Trophoblast cell (in vitro differentiated cells and primary cell): Measurements from ENCODE around the gene TMEM231. TPM values are rescaled to one million over a fixed set of nuclear protein-coding genes. Genes with fewer than 3 reads are reported as not detected.

Source experiments
- DNase-seq, 2 donors: peaks; one replicate each; pipeline ENCODE4 v3.0.0-alpha.2; 2016
- H2AFZ ChIP-seq: 2 replicates; pipeline ENCODE4 v1.6.1; 2013; ENCODE audit warnings: low read length, moderate library complexity, mild to moderate bottlenecking; ENCODE audit not compliant: insufficient read depth, poor library complexity
- H2AK5ac ChIP-seq: 2 replicates; pipeline ENCODE4 v1.6.1; 2013; ENCODE audit warnings: mild to moderate bottlenecking, low read length
- H2BK120ac ChIP-seq: 2 replicates; pipeline ENCODE4 v1.6.1; 2013; ENCODE audit warnings: low read length, mild to moderate bottlenecking, moderate library complexity; ENCODE audit not compliant: insufficient read depth, poor library complexity
- H2BK12ac ChIP-seq: 2 replicates; pipeline ENCODE4 v1.6.1; 2013; ENCODE audit warnings: mild to moderate bottlenecking, low read length, moderate library complexity
- H2BK5ac ChIP-seq: 2 replicates; pipeline ENCODE4 v1.6.1; 2013; ENCODE audit warnings: low read length, low read depth, moderate library complexity, mild to moderate bottlenecking; ENCODE audit not compliant: poor library complexity
- H3K14ac ChIP-seq: 2 replicates; pipeline ENCODE4 v1.6.1; 2013; ENCODE audit warnings: mild to moderate bottlenecking, low read length
- H3K18ac ChIP-seq: 2 replicates; pipeline ENCODE4 v1.6.1; 2013; ENCODE audit warnings: mild to moderate bottlenecking, low read length
- H3K23ac ChIP-seq: 2 replicates; pipeline ENCODE4 v1.6.1; 2013; ENCODE audit warnings: low read length
- H3K27ac ChIP-seq: 2 replicates; pipeline ENCODE4 v1.5.1; 2013; ENCODE audit warnings: low read depth, mild to moderate bottlenecking, inconsistent platforms, low read length, moderate library complexity
- H3K27me3 ChIP-seq: 2 replicates; pipeline ENCODE4 v1.6.1; 2013; ENCODE audit warnings: inconsistent platforms, mild to moderate bottlenecking, low read length, moderate library complexity; ENCODE audit not compliant: insufficient read depth
- H3K36me3 ChIP-seq, 2 experiments: 1 replicate in 1 of 2; 2 replicates in 1 of 2; pipeline ENCODE4 v1.6.1; 2013; ENCODE audit warnings: low read length in 2 of 2, mild to moderate bottlenecking in 2 of 2, moderate library complexity in 1 of 2; ENCODE audit not compliant: insufficient read depth in 2 of 2, control insufficient read depth in 1 of 2
- H3K4ac ChIP-seq: 2 replicates; pipeline ENCODE4 v1.6.1; 2013; ENCODE audit warnings: low read depth, mild to moderate bottlenecking, low read length, moderate library complexity
- H3K4me1 ChIP-seq, 2 experiments: 1 replicate in 1 of 2; 2 replicates in 1 of 2; pipeline ENCODE4 v1.6.1; 2013; ENCODE audit warnings: low read length in 2 of 2, mild to moderate bottlenecking in 2 of 2, moderate library complexity in 1 of 2; ENCODE audit not compliant: insufficient read depth in 2 of 2, control insufficient read depth in 1 of 2
- H3K4me2 ChIP-seq: 2 replicates; pipeline ENCODE4 v1.6.1; 2013; ENCODE audit warnings: inconsistent platforms, mild to moderate bottlenecking, low read length, moderate library complexity
- H3K4me3 ChIP-seq: 2 replicates; pipeline ENCODE4 v1.5.1; 2013; ENCODE audit warnings: mild to moderate bottlenecking, low read depth, low read length, inconsistent platforms
- H3K79me1 ChIP-seq: one replicate; pipeline ENCODE4 v1.6.1; 2013; ENCODE audit warnings: low read length
- H3K79me2 ChIP-seq: 2 replicates; pipeline ENCODE4 v1.6.1; 2013; ENCODE audit warnings: low read length, mild to moderate bottlenecking; ENCODE audit not compliant: control insufficient read depth, insufficient read depth, poor library complexity
- H3K9ac ChIP-seq: 2 replicates; pipeline ENCODE4 v1.6.1; 2013; ENCODE audit warnings: mild to moderate bottlenecking, low read length
- H3K9me3 ChIP-seq: 2 replicates; pipeline ENCODE4 v1.6.1; 2013; ENCODE audit warnings: low read depth, mild to moderate bottlenecking, control low read depth, inconsistent platforms, low read length; ENCODE audit not compliant: insufficient read depth
- H4K12ac ChIP-seq: 2 replicates; pipeline ENCODE4 v1.6.1; 2013; ENCODE audit warnings: low read depth, mild to moderate bottlenecking, low read length, moderate library complexity
- H4K8ac ChIP-seq: 2 replicates; pipeline ENCODE4 v1.6.1; 2013; ENCODE audit warnings: low read depth, mild to moderate bottlenecking, low read length, moderate library complexity
- H4K91ac ChIP-seq: one replicate; pipeline ENCODE4 v1.6.1; 2013; ENCODE audit warnings: low read depth, mild to moderate bottlenecking, low read length, moderate library complexity
- WGBS: extraction: QIAGEN DNeasy Blood & Tissue Kit; methylation state at CpG from one replicate; pipeline ENCODE4 v1.1.7; 2013; ENCODE audit warnings: missing lambda C conversion rate; ENCODE audit not compliant: insufficient read length, insufficient coverage; ENCODE audit errors: extremely low coverage; 5-methylcytosine and 5-hydroxymethylcytosine counted together
- polyA plus RNA-seq: library from polyadenylated mRNA; stranded (reverse); fragments of 200-250 nt; gene quantifications from 2 replicates; pipeline ENCODE4 v1.2.3, GENCODE V29; 2013

The TMEM231 gene
- 3.9 and 4.0 TPM in 2 replicates for polyA plus RNA-seq

- no peak within 1 kb of the TSS for H3K4ac ChIP-seq
- peak within 1 kb of the TSS; percentile 1 for H3K9ac ChIP-seq
- peak within 1 kb of the TSS; percentile 95 for H3K4me2 ChIP-seq
- no peaks in the 10 kb centered on the region for H3K79me2 ChIP-seq
- H3K9me3 ChIP-seq: no peaks in the 10 kb centered on the region
- H3K27ac ChIP-seq: no peak within 1 kb of the TSS
- peak within 1 kb of the TSS; percentile 72 for H2BK120ac ChIP-seq
- H2BK5ac ChIP-seq: no peak within 1 kb of the TSS
- peak; percentile 95 for DNase-seq
- H3K79me1 ChIP-seq: peaks cover 2% of the 10 kb centered on the region
- no peaks in the 10 kb centered on the region for H3K27me3 ChIP-seq
- H4K91ac ChIP-seq: peak within 1 kb of the TSS; percentile 42
- H3K36me3 ChIP-seq: no peaks in the 10 kb centered on the region
- H3K4me1 ChIP-seq: peaks cover 3 to 10% of the 10 kb centered on the region in 2 experiments
- H3K14ac ChIP-seq: peak within 1 kb of the TSS; percentile 40
- no peak within 1 kb of the TSS for H3K23ac ChIP-seq
- H3K18ac ChIP-seq: peak within 1 kb of the TSS; percentile 33
- H3K4me3 ChIP-seq: peak within 1 kb of the TSS; percentile 84
- H4K8ac ChIP-seq: peak within 1 kb of the TSS; percentile 79
- H4K12ac ChIP-seq: peak within 1 kb of the TSS; percentile 66
- peak within 1 kb of the TSS; percentile 37 for H2BK12ac ChIP-seq
- no CpG with 5 or more reads among the region's 75 CpGs for WGBS
- peak within 1 kb of the TSS; percentile 85 for H2AFZ ChIP-seq
- H2AK5ac ChIP-seq: peak within 1 kb of the TSS; percentile 9
These were observed at the start of gene TMEM231 for GRCh38 chr16:75555707-75556430. Gene TMEM231, minus strand, starts transcription at chr16:75556252. Its CDS starts 43 bp downstream, at chr16:75556209.

GRCh38 chr16:75603241-75603640 lies 47.2 kb upstream of the TMEM231 start:
- no CpG with 5 or more reads among the region's 4 CpGs for WGBS

GRCh38 chr16:75599452-75600277 lies 43.6 kb upstream of the TMEM231 start:
- no peaks in the 10 kb centered on the region for H3K27me3 ChIP-seq
- no peak overlapping the region for H3K14ac ChIP-seq
- no peak overlapping the region for H3K4me2 ChIP-seq
- no peak overlapping the region for H4K8ac ChIP-seq
- no peak overlapping the region for H2AK5ac ChIP-seq
- H3K4me1 ChIP-seq: no peaks in the 10 kb centered on the region
- DNase-seq: peak in 1 of 2 donors; percentile 63
- no peak overlapping the region for H4K12ac ChIP-seq
- no peak overlapping the region for H3K23ac ChIP-seq
- H3K79me1 ChIP-seq: no peaks in the 10 kb centered on the region
- H3K9ac ChIP-seq: no peak overlapping the region
- H3K79me2 ChIP-seq: no peaks in the 10 kb centered on the region
- no peak overlapping the region for H3K4ac ChIP-seq
- no peak overlapping the region for H2BK5ac ChIP-seq
- H2BK120ac ChIP-seq: no peak overlapping the region
- peak overlapping the region; percentile 50 for H3K4me3 ChIP-seq
- WGBS: no CpG with 5 or more reads among the region's 6 CpGs
- H2BK12ac ChIP-seq: no peak overlapping the region
- H3K18ac ChIP-seq: no peak overlapping the region
- no peak overlapping the region for H3K27ac ChIP-seq
- H4K91ac ChIP-seq: no peak overlapping the region
- peaks cover 12 to 43% of the 10 kb centered on the region in 2 experiments for H3K36me3 ChIP-seq
- H2AFZ ChIP-seq: no peak overlapping the region
- H3K9me3 ChIP-seq: peaks cover 1% of the 10 kb centered on the region

More at GRCh38 chr16:75603241-75603640, 47.2 kb upstream of the TMEM231 start:
- peak; percentile 55 to 92 for DNase-seq
- Histone ChIP-seq H3K4me2 (no peak overlapping the region), H3K4me1 (no peaks in the 10 kb centered on the region), H3K23ac (no peak overlapping the region), H3K27ac (no peak overlapping the region), H3K79me2 (no peaks in the 10 kb centered on the region), H3K79me1 (no peaks in the 10 kb centered on the region), H2BK120ac (no peak overlapping the region), H2BK5ac (no peak overlapping the region), H2AK5ac (no peak overlapping the region), H3K18ac (no peak overlapping the region), H3K9ac (no peak overlapping the region), H2AFZ (no peak overlapping the region), H4K91ac (no peak overlapping the region), H4K12ac (no peak overlapping the region), H2BK12ac (no peak overlapping the region), H3K4ac (no peak overlapping the region), H3K9me3 (peaks cover 1% of the 10 kb centered on the region), H3K36me3 (peaks cover 11 to 47% of the 10 kb centered on the region in 2 experiments), H4K8ac (no peak overlapping the region), H3K14ac (no peak overlapping the region), H3K4me3 (no peak overlapping the region), H3K27me3 (no peaks in the 10 kb centered on the region)

- DNase-seq: no peak
- no peak overlapping the region for H3K18ac ChIP-seq
These were observed 38.1 kb upstream of the TMEM231 start for GRCh38 chr16:75593825-75594820.

More at GRCh38 chr16:75593825-75594820, 38.1 kb upstream of the TMEM231 start:
- Histone ChIP-seq H3K79me1 (no peaks in the 10 kb centered on the region), H3K27ac (no peak overlapping the region), H4K8ac (no peak overlapping the region), H2AK5ac (no peak overlapping the region), H3K27me3 (no peaks in the 10 kb centered on the region), H3K36me3 (peaks cover 4 to 7% of the 10 kb centered on the region in 2 experiments), H2BK120ac (no peak overlapping the region), H3K4ac (no peak overlapping the region), H3K4me2 (no peak overlapping the region), H3K9me3 (no peaks in the 10 kb centered on the region), H2BK12ac (no peak overlapping the region), H3K4me3 (no peak overlapping the region), H3K4me1 (peaks cover 0 to 3% of the 10 kb centered on the region in 2 experiments), H3K14ac (no peak overlapping the region), H3K79me2 (no peaks in the 10 kb centered on the region), H3K9ac (no peak overlapping the region), H3K23ac (no peak overlapping the region), H2BK5ac (no peak overlapping the region), H4K91ac (no peak overlapping the region), H4K12ac (no peak overlapping the region), H2AFZ (no peak overlapping the region)
- WGBS: no CpG with 5 or more reads among the region's 17 CpGs
